GM12878 (cell line): ENCODE results near the gene LMF2. TPM values are rescaled to one million over a fixed set of nuclear protein-coding genes. Genes with fewer than 3 reads are reported as not detected.

Experiments
- ATAC-seq: fragments of 200-7000 bp; cut with Tn5 transposase; 3 replicates; pipeline ENCODE4 v1.9.1; 2020; ENCODE audit warnings: mild to moderate bottlenecking, moderate library complexity
- BruUV-seq: library from RNA; stranded (reverse); fragments of 400-500 nt; replicated peaks from 2 replicates; lab custom pipeline; 2021; lab: Mats Ljungman, UMichigan
- CTCF ChIA-PET: fragments of 300-600 bp; sonication (Branson Sonifier 250); formaldehyde crosslinking; extraction: SDS; loops from one replicate; lab custom pipeline; 2021; ENCODE audit warnings: inconsistent platforms; lab: Yijun Ruan, JAX
- POLR2A ChIA-PET: fragments of 350-600 bp; formaldehyde crosslinking; extraction: SDS; loops from one replicate; lab custom pipeline; 2021; ENCODE audit warnings: inconsistent platforms; lab: Charles Lee
- RAD21 ChIA-PET: fragments of 300-600 bp; sonication (Branson Sonifier 250); formaldehyde crosslinking; loops from one replicate; lab custom pipeline; 2023; ENCODE audit warnings: antibody characterized with exemption; ENCODE audit not compliant: unreplicated experiment; lab: Charles Lee
- SMC1A ChIA-PET: fragments of 300-600 bp; sonication (Branson Sonifier 250); formaldehyde crosslinking; loops from one replicate; lab custom pipeline; 2023; ENCODE audit not compliant: unreplicated experiment, uncharacterized antibody; lab: Charles Lee
- DNase-seq: peaks from one replicate; pipeline ENCODE4 v3.0.0-alpha.2; 2011; ENCODE audit warnings: low read depth, low spot score
- FAIRE-seq: peaks from 3 replicates; lab custom pipeline; 2011; peaks lifted over from hg19 to GRCh38; lab: Jason Lieb, UNC
- H2AFZ ChIP-seq: 2 replicates; pipeline ENCODE4 v1.6.0; 2011; ENCODE audit warnings: low read depth, low read length, control low read depth; ENCODE audit not compliant: control insufficient read depth
- H3K27ac ChIP-seq: 2 replicates; pipeline ENCODE4 v1.5.1; 2011; ENCODE audit warnings: control low read depth; ENCODE audit not compliant: control insufficient read depth, insufficient read depth
- H3K27me3 ChIP-seq, 2 experiments: replicated peaks in 1 of 2; 2 replicates each; pipeline versions ENCODE4 v1.6.0 to v1.6.1; 2011; ENCODE audit warnings: low read length in 1 of 2; ENCODE audit not compliant: control insufficient read depth in 2 of 2, insufficient read depth in 2 of 2
- H3K36me3 ChIP-seq, 2 experiments: 2 replicates each; pipeline ENCODE4 v1.5.1; 2011; ENCODE audit warnings: low read length in 1 of 2; ENCODE audit not compliant: control insufficient read depth in 2 of 2, insufficient read depth in 2 of 2
- H3K4me1 ChIP-seq: 2 replicates; pipeline ENCODE4 v1.6.1; 2011; ENCODE audit warnings: mild to moderate bottlenecking, low read length, moderate library complexity, mixed read lengths; ENCODE audit not compliant: control insufficient read depth, insufficient read depth
- H3K4me2 ChIP-seq: 2 replicates; pipeline ENCODE4 v1.6.0; 2011; ENCODE audit warnings: control low read depth; ENCODE audit not compliant: control insufficient read depth, insufficient read depth
- H3K4me3 ChIP-seq: fragments of 200-600 bp; sonication (generic); 2 replicates; pipeline ENCODE4 v1.5.1; 2016
- H3K79me2 ChIP-seq: 2 replicates; pipeline ENCODE4 v1.6.0; 2011; ENCODE audit warnings: low read length; ENCODE audit not compliant: control insufficient read depth, insufficient read depth
- H3K9ac ChIP-seq: 2 replicates; pipeline ENCODE4 v1.8.0; 2011; ENCODE audit warnings: low read length, control low read depth, mixed read lengths; ENCODE audit not compliant: control insufficient read depth, insufficient read depth
- H3K9me3 ChIP-seq: replicated peaks from 3 replicates; pipeline ENCODE4 v1.5.1; 2011; ENCODE audit warnings: mild to moderate bottlenecking, low read length; ENCODE audit not compliant: control insufficient read depth, insufficient read depth
- H4K20me1 ChIP-seq: 2 replicates; pipeline ENCODE4 v1.6.0; 2011; ENCODE audit not compliant: control insufficient read depth, insufficient read depth
- BCL11A ChIP-seq: IDR thresholded peaks from 2 replicates; pipeline ENCODE4 v1.6.1; 2011; ENCODE audit warnings: low read depth, low read length
- MLLT1 ChIP-seq: fragments of 450-650 bp; IDR thresholded peaks from 2 replicates; pipeline ENCODE4 v1.6.1; 2016; ENCODE audit warnings: mild to moderate bottlenecking
- WGBS: methylation state at CpG from one replicate; pipeline ENCODE4 v1.1.6; 2016; ENCODE audit warnings: low lambda C conversion rate; ENCODE audit not compliant: insufficient replicate concordance, insufficient coverage; ENCODE audit errors: missing lambda C conversion rate; 5-methylcytosine and 5-hydroxymethylcytosine counted together
- in situ Hi-C: fragments of 300-500 bp; cut with MboI; formaldehyde crosslinking; loops from 9 replicates; pipeline ENCODE4 v1.14.3; 2018; ENCODE audit warnings: mixed read lengths
- intact Hi-C: fragments of 100-400 bp; cut with micrococcal nuclease; formaldehyde crosslinking; loops from one replicate; pipeline ENCODE4 v1.14.2; 2022; ENCODE audit not compliant: unreplicated experiment
- polyA plus RNA-seq, 11 experiments: library from polyadenylated mRNA; depleted of rRNA in 4 of 11; unstranded in 6 of 11; stranded (reverse) in 5 of 11; fragments of >200 nt; fragmentation: Nextera tagmentation in 4 of 11; fragmentation: Illumina TruSeq in 1 of 11; extraction: Ambion mirVana in 4 of 11; extraction: Trizol in 1 of 11; gene quantifications; 1 replicate in 1 of 11; 2 replicates in 10 of 11; pipeline versions ENCODE4 v1.2.1 to v1.2.3, GENCODE V29; 2011 to 2016; ENCODE audit warnings: inconsistent platforms in 2 of 11, missing spikeins in 2 of 11, low read depth in 1 of 11
- total RNA-seq, 4 experiments: library from RNA; depleted of rRNA in 3 of 4; stranded (reverse); fragments of >200 nt in 3 of 4; fragmentation: Illumina TruSeq in 1 of 4; extraction: Trizol in 1 of 4; gene quantifications; 2 replicates each; pipeline versions ENCODE4 v1.2.1 to v1.2.3, GENCODE V29; 2013 to 2021

LMF2 gene
- total and polyA plus RNA-seq, 10 of the 15 experiments (the other 5 are each of a cell fraction or from before 2014, with no cell fraction given): 0.08 to 57.5 (median 21.2) TPM

DNA sequence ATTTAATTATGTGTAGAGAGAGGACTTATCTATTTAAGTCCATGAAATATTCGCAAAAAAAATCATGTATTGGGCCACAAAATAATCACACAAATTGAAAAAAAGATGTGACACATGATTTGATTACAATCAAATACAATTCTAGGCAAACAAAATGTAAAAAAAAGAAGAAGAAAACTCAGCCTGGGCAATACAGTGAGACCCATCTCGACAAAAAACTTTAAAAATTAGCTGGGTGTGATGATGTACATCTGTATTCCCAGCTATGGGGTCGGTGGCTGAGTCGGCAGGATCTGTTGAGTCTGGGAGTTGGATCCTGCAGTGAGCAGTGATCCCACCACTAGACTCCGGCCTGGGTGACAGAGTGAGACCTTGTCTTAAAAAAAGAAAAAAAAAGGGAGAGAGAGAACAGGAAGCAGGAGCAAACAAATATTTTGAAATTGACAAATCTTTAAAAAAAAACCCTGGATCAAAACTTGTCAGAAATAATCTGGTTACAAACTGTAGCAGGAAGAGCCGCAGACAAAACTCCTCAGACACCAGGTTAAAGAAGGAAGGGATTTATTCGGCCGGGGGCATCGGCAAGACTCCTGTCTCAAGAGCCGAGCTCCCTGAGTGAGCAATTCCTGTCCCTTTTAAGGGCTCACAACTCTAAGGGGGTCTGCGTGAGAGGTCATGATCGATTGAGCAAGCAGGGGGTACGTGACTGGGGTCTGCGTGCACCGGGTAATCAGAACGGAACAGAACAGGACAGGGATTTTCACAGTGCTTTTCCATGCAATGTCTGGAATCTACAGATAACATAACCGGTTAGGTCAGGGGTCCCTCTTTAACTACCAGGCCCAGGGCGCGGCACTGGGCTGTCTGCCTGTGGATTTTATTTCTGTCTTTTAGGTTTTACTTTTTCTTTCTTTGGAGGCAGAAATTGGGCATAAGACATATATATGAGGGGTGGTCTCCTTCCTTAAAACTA, 25.6 kb upstream of the LMF2 start:
- DNase-seq: no peak
- Histone ChIP-seq H3K9me3 (no peaks in the 10 kb centered on the region), H3K4me3 (peak overlapping the region; percentile 78), H4K20me1 (no peaks in the 10 kb centered on the region), H3K27me3 (no peaks in the 10 kb centered on the region), H2AFZ (no peak overlapping the region), H3K27ac (peak overlapping the region; percentile 100), H3K36me3 (no peaks in the 10 kb centered on the region; a peak in 2 of 4 replicates), H3K9ac (peak overlapping the region; percentile 100), H3K4me2 (peak overlapping the region; percentile 71), H3K79me2 (peaks cover 48% of the 10 kb centered on the region), H3K4me1 (peaks cover 50% of the 10 kb centered on the region)
- no peak for FAIRE-seq
- WGBS: 94% methylated on average over 19 of the region's 19 CpGs
- no TSS peak for BruUV-seq
- SMC1A ChIA-PET: interaction anchor here (1.1 to 3.3 kb wide), 3 partner anchors 8 to 88 kb away, joined by 4 to 18 read pairs (median 13); partner anchors contain the start of gene SCO2
- CTCF ChIA-PET: interaction anchor here (0.6 to 1.6 kb wide), 2 partner anchors 8 to 88 kb away, joined by 4 to 6 read pairs; partner anchors contain the start of gene SCO2
- RAD21 ChIA-PET: interaction anchor here (0.7 to 2.6 kb wide), 7 partner anchors 8 to 88 kb away, joined by 3 to 9 read pairs (median 4); partner anchors contain the start of gene KLHDC7B
- TF ChIP-seq BCL11A (no peak), MLLT1 (peak; percentile 89)
- in situ Hi-C loops (loop anchor here (10.0 kb wide), 1 partner anchor 568 kb away; the partner anchor contains the start of gene PIM3), intact Hi-C loops (no loop called here)
- POLR2A ChIA-PET: interaction anchor here (1.1 to 10.0 kb wide), 9 partner anchors 6 to 227 kb away, joined by 3 to 232 read pairs (median 8); partner anchors contain the start of genes CHKB, KLHDC7B, LMF2 and NCAPH2
- ATAC-seq: no peak
